Fibroblast of gingiva (primary cell): ENCODE results near the gene TBCK.
A peak's percentile ranks its signal among the peaks of the same experiment; 100 is the strongest.
"Not testable (repeated sequence)": the region's sequence is repeated elsewhere in the genome, so short reads cannot be mapped to it uniquely, and the experiment has no call there.

ENCODE experiments used
- DNase-seq: peaks from one replicate; pipeline ENCODE4 v3.0.0-alpha.2; 2011; ENCODE audit warnings: low read depth

Gene TBCK

DNA sequence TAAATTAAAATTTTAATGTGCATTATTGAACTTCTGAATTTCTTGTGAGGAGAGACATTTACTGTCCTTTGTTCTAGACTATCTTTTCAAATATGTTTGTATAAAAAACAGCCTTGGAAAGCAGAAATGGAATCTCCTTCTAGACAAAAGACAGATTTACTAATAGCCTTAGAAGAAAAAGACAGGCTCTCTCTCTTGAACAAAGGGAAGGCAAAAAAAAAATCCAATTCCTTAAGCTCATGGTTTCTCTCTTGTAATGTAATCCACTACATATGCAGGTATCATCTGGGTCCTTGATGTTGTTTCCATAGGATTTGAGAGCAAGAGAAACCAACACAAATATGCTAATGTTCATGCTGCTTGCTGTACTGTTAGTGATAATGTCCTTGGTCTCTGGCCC lies 106.0 kb downstream of the TBCK start:
- DNase-seq, result no peak

DNA sequence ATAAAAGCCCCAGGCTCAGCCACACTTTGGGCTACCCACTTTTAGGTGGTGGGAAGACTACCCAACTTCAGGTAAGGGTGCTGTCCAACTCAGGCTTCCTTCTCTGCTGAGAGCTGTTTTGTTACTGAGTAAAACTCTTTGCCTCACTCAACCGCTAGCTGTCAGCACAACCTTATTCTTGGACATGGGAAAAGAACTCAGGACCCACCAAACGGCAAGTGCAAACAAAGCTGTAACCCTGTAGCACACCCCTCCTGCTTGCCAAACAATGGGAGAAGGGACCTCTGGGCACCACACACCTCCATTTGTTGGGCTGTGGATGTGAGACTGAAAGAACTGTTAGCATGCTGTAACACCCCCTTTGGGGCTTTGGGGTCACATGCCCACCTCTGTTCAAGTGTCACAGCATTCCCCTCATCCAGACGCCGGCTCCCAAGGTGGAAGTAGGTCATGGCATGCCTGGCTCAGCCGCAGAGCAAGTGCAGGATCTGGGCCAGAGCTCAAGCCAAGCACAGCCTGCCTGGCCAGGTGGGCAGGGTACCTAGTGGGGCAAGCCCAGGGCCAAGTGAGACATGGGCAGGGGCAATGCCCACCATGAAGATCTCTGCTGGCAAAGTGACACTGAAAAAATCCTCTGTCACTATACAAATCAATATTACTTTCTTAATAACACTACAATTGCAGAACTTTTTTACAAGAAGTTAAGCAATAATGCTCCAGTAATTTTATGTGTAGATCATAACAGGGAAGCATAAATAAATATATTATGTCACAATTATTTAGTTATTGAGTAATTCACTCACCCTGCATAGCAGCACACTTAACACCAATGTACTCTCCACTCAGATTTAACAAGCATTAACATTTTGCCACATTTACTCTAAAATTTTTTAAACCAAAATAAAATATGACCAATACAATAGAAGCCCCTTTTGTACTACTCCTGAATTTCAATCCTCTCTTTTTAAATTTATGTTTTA lies 107.2 kb downstream of the TBCK start:
- DNase-seq, result peak; percentile 1

DNA sequence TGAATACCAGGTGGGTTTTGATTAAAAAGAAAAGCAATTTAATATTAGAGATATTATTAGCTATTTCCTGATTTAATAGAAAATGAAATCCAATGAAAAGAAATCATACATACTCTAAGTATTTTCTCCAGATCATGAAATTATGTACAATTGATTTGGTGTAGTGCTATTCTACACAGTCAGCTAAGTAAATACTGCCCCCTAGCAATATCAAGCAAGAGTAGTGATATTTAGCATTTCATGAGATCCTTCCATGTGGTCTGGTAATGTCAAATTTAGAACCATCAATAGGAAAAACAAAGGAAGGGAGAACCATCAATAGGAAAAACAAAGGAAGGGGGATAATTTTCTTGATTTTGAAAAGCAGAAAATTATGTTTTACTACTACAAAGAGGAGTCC lies 114.6 kb downstream of the TBCK start:
- DNase-seq, result peak; percentile 3

DNA sequence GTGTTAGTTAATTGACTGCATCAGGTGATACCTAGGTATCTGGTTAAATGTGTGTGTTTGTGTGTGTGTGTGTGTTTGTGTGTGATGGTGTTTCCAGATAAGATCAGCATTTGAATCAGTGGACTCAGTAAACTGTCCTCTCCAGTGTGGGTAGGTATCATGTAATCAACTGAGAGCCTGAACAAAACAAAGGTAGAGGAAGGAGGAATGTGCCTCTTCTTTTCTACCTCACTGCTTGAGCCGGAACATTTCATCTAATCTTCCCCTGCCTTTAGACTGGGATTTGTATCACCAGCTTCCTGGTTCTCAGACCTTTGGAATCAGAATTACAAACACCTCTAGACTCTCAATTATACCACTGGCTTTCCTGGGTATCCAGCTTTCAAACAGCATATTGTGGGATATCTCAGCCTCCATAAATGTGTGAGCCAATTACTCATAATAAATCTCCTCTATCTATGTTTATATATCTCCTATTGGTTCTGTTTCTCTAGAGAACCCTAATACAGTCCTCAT lies 120.5 kb downstream of the TBCK start:
- no peak for DNase-seq

GRCh38 chr4:106194801-106195200 lies 121.2 kb downstream of the TBCK start:
- no peak for DNase-seq

GRCh38 chr4:106192131-106192530 lies 123.9 kb downstream of the TBCK start:
- DNase-seq, result no peak

DNA sequence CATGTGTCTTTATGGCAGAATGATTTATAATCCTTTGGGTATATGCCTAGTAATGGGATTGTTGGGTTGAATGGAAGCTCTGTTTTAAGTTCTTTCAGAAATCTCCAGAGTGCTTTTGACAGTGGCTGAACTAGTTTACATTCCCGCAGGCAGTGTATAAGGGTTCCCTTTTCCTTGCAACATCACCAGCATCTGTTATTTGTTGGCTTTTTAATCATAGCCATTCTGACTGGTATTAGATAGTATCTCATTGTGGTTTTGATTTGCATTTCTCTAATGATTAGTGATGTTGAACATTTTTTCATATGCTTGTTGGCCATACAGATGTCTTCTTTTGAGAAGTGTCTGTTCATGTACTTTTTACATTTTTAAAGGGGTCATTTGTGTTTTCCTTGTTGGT lies 129.8 kb downstream of the TBCK start:
- DNase-seq, result peak; percentile 4

GRCh38 chr4:106183551-106183950 lies 132.5 kb downstream of the TBCK start:
- DNase-seq, result no peak

DNA sequence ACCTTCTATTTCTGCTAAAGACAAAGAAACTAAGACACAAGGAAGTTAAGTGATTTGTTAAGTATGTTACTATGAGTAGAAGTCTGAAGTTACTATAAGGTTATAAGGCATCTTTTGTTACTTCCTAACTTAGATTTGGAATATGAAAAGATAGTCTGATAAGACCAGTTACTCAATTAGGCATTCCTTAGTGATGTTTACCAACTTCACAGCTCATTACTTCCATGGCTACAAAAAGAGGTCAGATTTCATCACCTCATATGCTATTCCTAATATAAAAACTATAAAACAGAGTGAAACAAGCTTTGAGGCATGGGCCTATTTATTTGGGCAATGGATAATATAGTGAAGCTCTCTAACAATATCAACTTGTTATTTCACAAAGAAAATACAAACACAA lies 143.1 kb downstream of the TBCK start:
- DNase-seq, result no peak

- DNase-seq, result no peak
These were observed 150.5 kb downstream of the TBCK start for GRCh38 chr4:106165351-106166010.

- DNase-seq, result no peak
These were observed 153.7 kb downstream of the TBCK start for GRCh38 chr4:106162278-106162677.

DNA sequence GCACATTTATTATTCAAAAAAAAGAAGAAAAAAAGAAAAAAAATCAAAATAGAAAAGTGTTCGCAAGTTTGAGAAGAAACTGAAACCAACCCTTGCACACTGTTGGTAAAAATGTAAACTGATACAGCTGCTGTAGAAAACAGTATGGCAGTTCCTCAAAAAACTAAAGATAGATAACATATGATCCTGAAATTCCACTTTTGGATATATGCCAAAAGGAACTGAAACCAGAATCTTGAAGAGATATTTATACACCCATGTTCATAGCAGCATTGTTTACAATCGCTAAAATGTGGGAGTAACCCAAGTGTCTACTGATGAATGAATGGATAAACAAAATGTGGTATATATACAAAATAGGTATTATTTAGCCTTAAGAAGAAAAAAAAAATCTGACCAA lies 155.4 kb downstream of the TBCK start:
- DNase-seq, result no peak

GRCh38 chr4:106149911-106150310 lies 166.1 kb downstream of the TBCK start:
- no peak for DNase-seq

GRCh38 chr4:106149026-106149425 lies 167.0 kb downstream of the TBCK start:
- DNase-seq, result no peak

- no peak for DNase-seq
These were observed 173.3 kb downstream of the TBCK start for GRCh38 chr4:106142616-106143127.

DNA sequence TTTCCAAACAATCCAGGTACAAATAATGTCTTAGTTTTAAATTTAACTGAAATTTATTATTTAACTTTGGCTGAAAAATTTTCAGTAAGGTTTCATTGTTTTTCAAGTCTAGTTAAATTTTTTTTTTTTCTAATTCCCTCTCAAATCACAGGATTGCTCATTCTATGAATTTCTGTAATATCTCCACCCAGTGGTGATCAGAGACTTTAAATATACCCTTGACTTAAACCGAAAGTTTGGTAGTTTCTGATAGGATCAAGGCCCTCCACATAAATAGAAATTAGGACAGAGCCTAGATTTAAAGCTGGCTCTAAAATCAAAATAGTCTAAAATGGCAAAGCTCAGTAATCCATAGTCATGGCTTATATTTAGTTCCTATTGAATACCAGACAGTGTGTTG lies 175.4 kb downstream of the TBCK start:
- DNase-seq, result no peak

DNA sequence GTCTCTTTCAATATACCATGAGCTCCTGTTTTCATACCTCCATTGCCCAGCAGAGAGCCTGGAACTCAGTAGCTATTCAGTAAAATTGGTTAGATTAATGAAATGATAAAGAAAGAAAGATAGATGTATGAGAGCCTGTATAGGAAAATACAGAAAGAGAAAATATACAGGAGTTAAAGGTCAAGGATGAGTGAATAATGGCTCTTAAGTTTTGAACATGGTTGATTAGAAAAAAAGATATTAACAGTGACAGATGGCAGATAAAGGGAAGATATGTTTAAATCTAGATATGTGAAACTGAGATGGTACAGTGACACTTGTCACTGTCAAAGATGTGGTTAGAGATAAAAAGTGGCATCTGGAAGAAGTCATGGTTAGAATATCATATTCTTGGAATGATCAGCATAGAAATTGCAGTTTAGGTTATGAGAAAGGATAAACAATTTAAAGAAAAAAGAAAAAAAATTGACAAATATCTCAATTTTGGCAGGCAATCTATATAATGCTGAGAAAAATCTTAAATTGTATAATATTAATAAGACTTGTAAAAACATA lies 179.2 kb downstream of the TBCK start:
- no peak for DNase-seq

DNA sequence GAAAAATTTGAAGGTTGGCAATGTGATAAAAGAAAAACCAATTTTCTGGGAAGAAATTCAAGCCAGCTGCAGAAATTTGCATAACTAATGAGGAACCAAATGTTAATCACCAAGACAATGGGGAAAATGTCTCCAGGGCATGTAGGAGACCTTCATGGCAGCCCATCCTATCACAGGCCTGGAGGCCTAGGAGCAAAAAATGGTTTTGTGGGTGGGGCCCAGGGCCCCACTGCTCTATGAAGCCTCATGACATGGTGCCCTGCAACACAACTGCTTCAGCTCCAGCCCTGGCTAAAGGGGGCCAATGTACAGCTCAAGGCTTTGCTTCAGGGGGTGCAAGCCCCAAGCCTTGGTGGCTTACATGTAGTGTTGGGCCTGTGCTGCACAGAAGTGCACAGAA lies 184.0 kb downstream of the TBCK start:
- DNase-seq, result no peak

DNA sequence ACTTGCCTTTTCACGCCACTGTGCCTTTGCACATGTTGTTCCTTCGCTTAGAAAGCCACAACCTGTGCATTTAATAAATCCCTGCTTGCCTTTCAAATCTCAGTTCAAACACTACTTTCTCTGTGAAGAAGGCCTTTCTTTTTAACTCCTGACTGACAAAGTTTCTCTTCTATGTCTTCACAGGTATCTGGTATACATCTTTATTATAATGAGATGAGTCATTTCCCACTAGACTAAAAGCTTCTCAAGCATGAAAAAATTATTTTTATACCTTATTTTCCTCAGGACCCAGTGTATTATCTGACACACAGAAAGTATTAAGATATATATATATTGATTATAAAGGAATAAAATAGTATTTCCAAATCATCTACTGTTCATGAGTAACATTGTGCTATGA lies 189.9 kb downstream of the TBCK start:
- no peak for DNase-seq

- not testable (repeated sequence) for DNase-seq
These were observed 196.0 kb downstream of the TBCK start for GRCh38 chr4:106119949-106120555.

- DNase-seq, result no peak
These were observed 200.0 kb downstream of the TBCK start for GRCh38 chr4:106116025-106116424.

DNA sequence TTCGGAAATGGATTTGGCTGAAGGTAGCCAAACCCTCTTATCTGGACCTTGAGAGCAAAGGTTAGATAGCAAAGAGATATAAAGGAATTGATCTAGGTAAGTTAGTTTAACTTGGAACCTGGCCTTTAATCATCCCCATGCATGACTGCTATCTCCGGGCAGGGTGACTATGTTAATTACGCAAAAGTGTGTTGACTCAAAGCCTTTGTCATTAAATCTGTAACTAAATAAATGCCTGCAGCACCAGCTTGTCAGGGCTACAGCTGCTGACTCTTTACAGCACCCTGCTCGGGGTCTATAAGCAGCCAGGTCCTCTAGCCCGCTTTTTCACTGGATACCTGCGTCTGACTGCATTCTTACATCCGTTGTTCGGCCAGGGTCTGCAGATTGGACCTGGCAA lies 201.7 kb downstream of the TBCK start:
- DNase-seq, result no peak
